ENCODE results near the gene ADAMTS16.

The ADAMTS16 gene

DNA sequence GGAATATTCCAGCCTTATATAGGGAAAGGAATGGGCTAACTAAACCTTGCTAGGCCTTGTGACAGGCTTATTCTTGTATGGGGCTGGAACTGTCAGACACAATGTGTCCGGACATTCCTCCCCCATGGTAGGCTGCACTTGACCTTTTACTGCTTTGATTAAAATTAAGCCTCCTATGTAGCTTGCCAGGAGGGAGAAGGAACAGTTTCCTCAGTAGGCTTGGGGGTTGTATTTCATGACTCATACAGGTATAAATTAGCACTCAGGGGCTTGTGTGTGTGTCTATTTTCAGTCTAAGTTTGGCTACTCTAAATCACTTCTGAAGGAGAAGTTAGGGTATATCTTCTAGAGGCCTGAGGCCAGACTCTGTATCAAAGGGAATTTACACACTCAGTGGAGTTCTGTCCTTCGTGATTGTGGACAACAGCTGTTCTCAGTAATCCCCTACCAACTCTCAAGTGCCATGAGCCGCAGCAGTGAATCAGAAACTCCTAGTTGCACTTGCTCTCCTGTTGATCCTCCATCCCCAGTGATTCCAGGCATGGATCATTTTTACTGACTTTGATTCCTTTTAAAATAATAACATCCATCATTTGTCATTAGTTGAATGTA is 16.4 kb downstream of the ADAMTS16 start:
- no peak overlapping the region for H3K4me3 Mint-ChIP-seq
- H3K27ac Mint-ChIP-seq = no peak overlapping the region
- H3K36me3 Mint-ChIP-seq = no peaks in the 10 kb centered on the region
- DNase-seq (ENCODE audit: low spot score in 2 of 2) = no peak
- no peak for ATAC-seq (ENCODE audit: low read depth)
- peaks cover 6% of the 10 kb centered on the region for H3K4me1 Mint-ChIP-seq
- peaks cover 1% of the 10 kb centered on the region for H3K27me3 Mint-ChIP-seq
- H3K9me3 Mint-ChIP-seq = peaks cover 5% of the 10 kb centered on the region

DNA sequence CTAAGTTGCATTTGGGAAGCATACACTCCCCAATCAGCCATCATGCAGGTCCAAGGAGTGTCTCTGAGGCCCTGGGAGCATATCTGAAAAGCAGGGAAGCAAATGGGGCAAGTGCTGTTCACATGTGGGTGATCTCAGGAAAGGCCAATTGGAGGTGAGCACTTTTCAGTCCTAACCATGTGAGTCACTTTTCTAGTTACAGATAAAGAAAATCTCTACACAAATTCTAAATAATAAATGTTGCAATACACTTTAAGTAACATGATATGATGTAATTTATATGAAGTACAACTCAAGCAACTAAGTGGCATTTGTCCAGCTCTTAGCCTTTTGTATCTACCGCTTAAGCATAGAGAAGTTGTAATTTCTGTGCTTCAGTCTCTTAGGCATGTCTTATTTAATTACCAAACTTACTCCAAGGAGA is 18.4 kb downstream of the ADAMTS16 start:
- Mint-ChIP-seq H3K4me1 (peaks cover 6% of the 10 kb centered on the region), H3K27me3 (no peaks in the 10 kb centered on the region), H3K4me3 (no peak overlapping the region), H3K9me3 (peaks cover 3% of the 10 kb centered on the region), H3K27ac (no peak overlapping the region), H3K36me3 (no peaks in the 10 kb centered on the region)
- no peak for ATAC-seq (ENCODE audit: low read depth)
- DNase-seq (ENCODE audit: low spot score in 2 of 2) = no peak

DNA sequence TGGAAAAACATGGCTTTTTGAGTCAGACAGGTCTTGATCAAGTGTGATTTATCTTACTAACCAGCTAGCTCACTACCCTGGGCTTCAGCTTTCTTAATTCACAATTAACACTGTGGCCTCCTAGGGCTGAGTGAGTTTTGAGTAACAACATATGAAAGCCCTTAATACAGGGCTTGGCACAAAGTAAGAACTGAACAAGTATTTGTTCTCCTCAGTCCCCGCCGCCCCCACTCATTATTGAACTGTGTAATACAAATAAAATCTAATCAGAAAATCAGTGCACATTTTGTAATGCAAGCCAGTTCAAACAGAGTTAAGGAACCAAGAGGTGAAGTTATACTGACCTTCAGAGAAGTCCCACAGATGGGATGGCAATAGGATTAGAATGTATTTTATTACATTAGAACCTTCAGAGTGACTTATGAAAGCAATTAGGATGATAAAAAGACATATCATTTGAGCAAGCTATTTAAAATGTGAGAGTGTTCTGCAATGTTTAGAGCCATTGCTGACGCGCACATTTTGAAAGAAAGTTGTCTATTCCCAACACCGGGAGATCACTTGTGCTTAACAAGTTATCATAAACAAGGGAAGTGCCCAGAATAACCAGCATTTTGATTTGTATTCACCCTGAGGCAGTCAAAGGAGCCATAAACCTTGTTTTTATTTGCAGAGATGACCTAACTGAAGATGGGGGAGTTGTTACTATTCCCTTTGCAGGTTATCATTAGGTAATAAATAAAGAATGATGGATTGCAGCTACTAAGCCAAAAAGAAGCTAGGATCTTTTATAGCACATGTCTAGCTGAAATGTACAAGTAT is 19.4 kb downstream of the ADAMTS16 start:
- ATAC-seq (ENCODE audit: low read depth) = no peak
- H3K36me3 Mint-ChIP-seq = no peaks in the 10 kb centered on the region
- no peak overlapping the region for H3K4me3 Mint-ChIP-seq
- DNase-seq (ENCODE audit: low spot score in 2 of 2) = no peak
- H3K4me1 Mint-ChIP-seq = peaks cover 6% of the 10 kb centered on the region
- no peaks in the 10 kb centered on the region for H3K27me3 Mint-ChIP-seq
- H3K27ac Mint-ChIP-seq = no peak overlapping the region
- peaks cover 3% of the 10 kb centered on the region for H3K9me3 Mint-ChIP-seq

DNA sequence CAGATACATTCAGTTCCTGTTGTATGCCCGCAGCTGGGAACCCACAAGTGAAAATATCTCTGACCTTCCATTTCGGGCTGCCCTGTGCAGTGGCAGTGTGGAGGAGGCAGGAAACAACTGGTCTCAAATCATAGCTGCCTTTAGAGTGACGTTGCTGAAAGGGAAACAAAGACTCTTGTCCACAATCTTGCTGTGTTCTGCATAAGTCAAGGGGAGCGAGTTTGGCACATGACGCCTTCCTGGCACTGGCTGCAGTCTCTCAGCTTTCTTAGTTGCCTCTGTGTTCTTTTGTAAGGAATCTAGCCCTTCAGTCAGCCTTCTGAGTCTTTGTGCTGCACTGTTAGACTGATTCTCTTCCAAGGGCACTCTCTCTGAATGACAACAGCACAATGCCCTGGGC is 24.0 kb downstream of the ADAMTS16 start:
- H3K27ac Mint-ChIP-seq = no peak overlapping the region
- H3K9me3 Mint-ChIP-seq = no peaks in the 10 kb centered on the region
- ATAC-seq (ENCODE audit: low read depth) (no peak), DNase-seq (ENCODE audit: low spot score in 2 of 2) (no peak)
- H3K4me1 Mint-ChIP-seq = no peaks in the 10 kb centered on the region
- H3K36me3 Mint-ChIP-seq = no peaks in the 10 kb centered on the region
- no peaks in the 10 kb centered on the region for H3K27me3 Mint-ChIP-seq
- no peak overlapping the region for H3K4me3 Mint-ChIP-seq

DNA sequence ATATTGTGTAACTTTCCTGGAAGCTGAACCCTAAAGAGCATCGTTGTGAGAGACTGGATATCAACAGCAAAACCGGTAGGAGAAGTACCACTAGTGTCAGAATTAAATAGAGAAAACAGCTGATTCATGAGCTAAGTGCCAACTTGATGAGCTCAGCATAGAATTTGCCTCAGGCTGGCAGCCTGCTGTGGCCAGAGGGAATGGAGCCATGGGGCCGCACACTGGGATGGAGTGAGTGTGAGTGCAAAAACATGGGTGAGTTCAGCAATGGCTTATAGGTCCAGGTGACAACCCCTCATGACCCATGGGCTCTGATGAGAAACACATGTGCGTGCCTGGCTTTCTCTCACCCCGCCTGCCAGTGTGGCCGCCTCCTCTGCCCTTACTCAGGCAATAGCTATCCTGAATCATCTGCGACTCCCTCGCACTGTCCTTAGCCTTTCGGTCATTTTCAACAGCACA is 25.4 kb downstream of the ADAMTS16 start:
- no peak overlapping the region for H3K4me3 Mint-ChIP-seq
- ATAC-seq (ENCODE audit: low read depth) (no peak), DNase-seq (ENCODE audit: low spot score in 2 of 2) (no peak)
- H3K36me3 Mint-ChIP-seq = no peaks in the 10 kb centered on the region
- no peaks in the 10 kb centered on the region for H3K27me3 Mint-ChIP-seq
- H3K27ac Mint-ChIP-seq = no peak overlapping the region
- H3K9me3 Mint-ChIP-seq = no peaks in the 10 kb centered on the region
- no peaks in the 10 kb centered on the region for H3K4me1 Mint-ChIP-seq

DNA sequence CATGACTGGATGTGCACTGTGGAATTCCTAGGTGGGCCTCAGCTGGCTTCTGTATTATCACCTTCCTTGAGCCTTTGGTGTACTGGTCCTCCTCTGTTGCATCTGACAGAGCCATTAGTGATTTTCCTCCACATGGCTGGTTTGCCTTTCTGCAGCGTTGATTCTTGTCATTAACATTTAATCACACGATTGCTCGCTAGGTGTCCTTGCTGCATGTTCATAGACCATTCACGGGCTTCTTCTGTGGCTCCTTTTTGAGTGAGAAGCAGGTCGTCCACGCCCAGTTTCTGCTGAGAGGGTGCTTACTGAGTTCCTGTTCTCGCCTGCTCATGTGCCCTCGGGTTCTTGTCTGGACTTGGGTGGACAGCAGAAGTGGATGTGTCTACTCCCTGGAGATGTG is 29.3 kb downstream of the ADAMTS16 start:
- no peak for ATAC-seq (ENCODE audit: low read depth)

DNA sequence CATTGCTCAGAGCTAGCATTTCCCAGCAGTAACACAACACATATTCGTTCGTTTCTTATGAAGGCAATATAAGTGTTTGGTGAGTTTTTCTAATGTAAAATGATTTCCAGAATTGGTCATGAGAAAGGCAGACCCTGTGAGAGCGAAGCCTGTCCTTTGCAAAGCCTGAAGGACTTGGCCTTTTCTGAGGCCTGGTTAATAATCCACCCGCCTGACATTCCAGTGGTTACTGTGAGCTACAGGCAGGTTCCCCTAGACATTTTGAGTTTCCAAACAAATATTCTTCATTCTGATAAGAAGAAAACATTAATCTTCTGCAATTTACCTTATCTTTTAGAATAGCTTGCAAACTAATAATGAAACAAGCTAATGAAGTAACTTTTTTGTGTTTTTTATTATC is 38.0 kb downstream of the ADAMTS16 start:
- H3K27ac Mint-ChIP-seq = no peak overlapping the region
- no peaks in the 10 kb centered on the region for H3K36me3 Mint-ChIP-seq
- H3K4me1 Mint-ChIP-seq = no peaks in the 10 kb centered on the region
- DNase-seq (ENCODE audit: low spot score in 2 of 2) (no peak), ATAC-seq (ENCODE audit: low read depth) (no peak)
- H3K9me3 Mint-ChIP-seq = no peaks in the 10 kb centered on the region
- H3K4me3 Mint-ChIP-seq = no peak overlapping the region
- H3K27me3 Mint-ChIP-seq = peaks cover 11% of the 10 kb centered on the region

More for the DNA sequence above, 29.3 kb downstream of the ADAMTS16 start:
- no peaks in the 10 kb centered on the region for H3K36me3 Mint-ChIP-seq
- no peaks in the 10 kb centered on the region for H3K27me3 Mint-ChIP-seq
- H3K9me3 Mint-ChIP-seq = peaks cover 1% of the 10 kb centered on the region
- H3K4me3 Mint-ChIP-seq = no peak overlapping the region
- no peak for DNase-seq (ENCODE audit: low spot score in 2 of 2)
- no peak overlapping the region for H3K27ac Mint-ChIP-seq
- H3K4me1 Mint-ChIP-seq = no peaks in the 10 kb centered on the region

DNA sequence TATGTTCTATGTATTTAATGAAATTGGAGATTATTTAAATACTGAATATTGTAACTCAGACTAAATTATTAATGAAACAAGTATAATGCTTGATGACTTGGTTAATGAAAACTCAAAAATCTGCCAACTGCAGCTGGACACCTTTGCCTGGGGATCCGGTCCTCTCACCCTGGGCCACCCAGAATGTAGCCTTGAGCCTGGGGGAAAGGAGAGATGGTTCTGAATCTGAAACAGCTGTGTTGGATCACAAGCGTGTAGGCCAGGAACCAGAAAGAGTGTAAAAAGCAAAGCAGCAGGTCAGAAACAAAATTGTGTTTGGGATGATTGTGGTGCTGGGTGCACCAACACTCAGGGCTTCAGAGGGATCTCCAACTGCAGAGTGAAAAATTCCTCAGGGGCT is 38.5 kb downstream of the ADAMTS16 start:
- Mint-ChIP-seq H3K27me3 (peaks cover 14% of the 10 kb centered on the region), H3K4me3 (no peak overlapping the region), H3K4me1 (no peaks in the 10 kb centered on the region), H3K9me3 (no peaks in the 10 kb centered on the region), H3K36me3 (no peaks in the 10 kb centered on the region), H3K27ac (no peak overlapping the region)
- DNase-seq (ENCODE audit: low spot score in 2 of 2) (no peak), ATAC-seq (ENCODE audit: low read depth) (no peak)

DNA sequence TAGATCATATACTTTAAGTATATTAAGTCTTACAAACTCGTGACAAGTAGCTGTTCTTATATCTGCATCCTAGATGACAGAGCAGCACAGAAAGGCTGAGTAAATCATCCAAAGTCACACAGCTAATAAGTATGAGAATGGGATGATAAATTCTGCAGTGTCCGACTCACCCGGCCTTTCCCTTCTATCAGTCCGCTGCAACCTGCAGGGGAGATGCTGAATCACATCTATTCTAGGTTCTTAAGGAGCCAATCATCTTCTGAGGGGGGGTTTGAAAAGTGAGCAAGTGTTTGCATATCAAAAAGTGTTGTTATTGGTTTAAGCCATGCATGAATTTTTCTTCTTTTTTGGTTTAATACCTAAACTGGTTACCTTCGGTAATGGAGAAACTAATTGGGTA is 38.9 kb downstream of the ADAMTS16 start:
- Mint-ChIP-seq H3K27me3 (peaks cover 15% of the 10 kb centered on the region), H3K4me1 (no peaks in the 10 kb centered on the region), H3K4me3 (no peak overlapping the region), H3K36me3 (no peaks in the 10 kb centered on the region), H3K9me3 (no peaks in the 10 kb centered on the region), H3K27ac (no peak overlapping the region)
- DNase-seq (ENCODE audit: low spot score in 2 of 2) (no peak), ATAC-seq (ENCODE audit: low read depth) (no peak)

DNA sequence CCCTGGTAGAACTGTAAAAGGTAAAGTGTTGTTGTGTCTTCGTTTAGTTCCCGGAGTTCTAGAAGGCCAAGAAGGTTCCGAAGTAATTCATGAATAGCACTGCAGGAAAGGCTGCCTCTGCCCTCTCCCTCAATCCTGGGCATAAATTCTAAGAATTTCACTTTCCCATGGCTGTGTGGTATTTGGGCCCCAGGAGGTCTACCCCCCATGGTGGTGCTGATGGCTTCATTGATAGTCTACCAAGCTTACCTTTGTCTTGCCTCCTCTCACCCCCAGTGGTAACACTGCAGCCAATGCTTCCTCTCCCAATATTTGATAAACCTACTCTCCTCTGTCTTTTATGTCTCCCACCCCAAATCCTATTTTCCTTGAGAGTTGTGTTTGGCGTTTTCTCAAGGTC is 39.5 kb downstream of the ADAMTS16 start:
- peaks cover 15% of the 10 kb centered on the region for H3K27me3 Mint-ChIP-seq
- ATAC-seq (ENCODE audit: low read depth) (no peak), DNase-seq (ENCODE audit: low spot score in 2 of 2) (no peak)
- no peaks in the 10 kb centered on the region for H3K4me1 Mint-ChIP-seq
- no peaks in the 10 kb centered on the region for H3K36me3 Mint-ChIP-seq
- no peak overlapping the region for H3K4me3 Mint-ChIP-seq
- H3K9me3 Mint-ChIP-seq = no peaks in the 10 kb centered on the region
- no peak overlapping the region for H3K27ac Mint-ChIP-seq

DNA sequence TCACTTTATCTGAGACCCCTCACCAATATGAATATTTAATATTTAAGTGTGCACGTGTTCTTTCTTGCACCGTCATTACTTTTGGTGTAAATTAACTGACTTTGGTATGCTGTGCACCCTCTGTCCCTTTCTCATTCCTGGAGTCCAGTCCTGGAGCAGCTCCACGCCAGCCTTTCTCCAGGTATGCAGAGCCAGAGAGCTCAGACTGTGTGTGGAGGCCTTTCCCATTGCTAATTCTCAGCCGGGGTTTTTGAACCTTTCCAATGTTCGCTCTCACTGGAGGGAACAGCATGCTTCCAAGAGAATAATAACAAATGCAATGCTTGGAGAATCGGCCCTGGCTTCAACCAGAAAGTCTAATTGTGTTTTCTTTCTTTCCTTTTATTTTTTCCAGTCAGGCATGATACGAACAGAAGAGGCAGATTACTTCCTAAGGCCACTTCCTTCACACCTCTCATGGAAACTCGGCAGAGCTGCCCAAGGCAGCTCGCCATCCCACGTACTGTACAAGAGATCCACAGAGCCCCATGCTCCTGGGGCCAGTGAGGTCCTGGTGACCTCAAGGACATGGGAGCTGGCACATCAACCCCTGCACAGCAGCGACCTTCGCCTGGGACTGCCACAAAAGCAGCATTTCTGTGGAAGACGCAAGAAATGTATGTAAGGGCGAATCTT is 41.7 kb downstream of the ADAMTS16 start:
- Mint-ChIP-seq H3K36me3 (no peaks in the 10 kb centered on the region), H3K4me1 (no peaks in the 10 kb centered on the region), H3K27ac (no peak overlapping the region), H3K27me3 (peaks cover 15% of the 10 kb centered on the region), H3K9me3 (no peaks in the 10 kb centered on the region), H3K4me3 (no peak overlapping the region)
- ATAC-seq (ENCODE audit: low read depth) = no peak
- no peak for DNase-seq (ENCODE audit: low spot score in 2 of 2)

DNA sequence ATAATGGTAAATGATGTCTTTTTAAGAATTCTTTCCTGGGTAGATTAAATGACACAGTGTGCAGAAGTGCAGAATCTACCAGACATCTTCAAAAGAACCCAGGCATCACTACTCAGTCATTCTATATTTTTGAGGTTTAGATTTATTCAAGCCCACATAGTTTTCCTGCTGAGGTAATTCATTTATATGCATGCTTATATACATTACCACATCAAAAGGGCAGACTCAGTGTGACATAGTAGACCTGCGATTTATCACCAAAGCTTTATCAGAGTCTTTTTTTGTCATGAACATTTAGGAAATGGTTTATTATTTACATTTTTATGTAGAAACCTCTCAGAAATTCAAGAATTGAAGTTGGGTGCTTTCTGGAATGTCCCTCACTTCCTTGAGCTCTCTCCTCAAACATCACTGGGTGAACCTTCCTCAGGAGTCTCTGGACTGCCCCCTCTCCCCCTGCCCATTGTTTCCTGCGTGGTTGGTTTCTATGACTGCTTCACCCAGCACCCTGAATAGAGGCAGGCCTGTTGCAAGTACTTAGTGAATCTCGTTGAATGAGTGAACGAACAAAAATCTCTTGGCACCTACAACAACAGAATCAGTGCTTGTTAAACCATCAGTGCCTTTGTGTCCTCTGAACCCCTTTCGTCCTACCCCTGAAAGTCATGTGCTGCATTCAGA is 42.5 kb downstream of the ADAMTS16 start:
- Mint-ChIP-seq H3K9me3 (no peaks in the 10 kb centered on the region), H3K27me3 (peaks cover 13% of the 10 kb centered on the region), H3K4me1 (no peaks in the 10 kb centered on the region), H3K27ac (no peak overlapping the region), H3K36me3 (no peaks in the 10 kb centered on the region), H3K4me3 (no peak overlapping the region)
- ATAC-seq (ENCODE audit: low read depth) = no peak
- no peak for DNase-seq (ENCODE audit: low spot score in 2 of 2)

DNA sequence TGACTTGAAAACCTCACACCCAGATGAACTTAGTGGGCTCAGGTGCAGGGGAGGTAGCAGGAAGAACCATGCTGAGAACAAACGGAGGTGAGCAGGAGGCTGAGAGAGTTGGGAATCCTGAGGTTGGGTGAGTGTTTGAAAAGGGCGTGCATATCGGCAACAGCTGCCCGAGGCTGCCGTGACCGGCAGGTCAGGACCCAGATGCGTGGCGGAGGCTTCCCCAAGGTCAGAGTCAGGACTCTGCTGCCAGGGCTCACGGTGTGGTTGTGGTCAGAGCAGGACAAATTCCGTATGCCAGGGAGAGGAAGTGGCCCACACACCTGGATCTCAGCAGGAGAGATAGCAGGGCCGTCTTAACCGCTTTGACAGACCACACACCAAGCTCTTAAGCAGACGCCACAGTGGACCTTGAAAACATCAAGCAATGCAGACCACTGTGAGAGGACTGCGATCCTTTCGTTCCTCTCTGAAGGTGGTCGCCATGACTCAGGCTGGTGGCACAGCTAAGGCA is 43.1 kb downstream of the ADAMTS16 start:
- no peak for DNase-seq (ENCODE audit: low spot score in 2 of 2)
- Mint-ChIP-seq H3K27ac (no peak overlapping the region), H3K27me3 (peaks cover 13% of the 10 kb centered on the region), H3K36me3 (no peaks in the 10 kb centered on the region), H3K4me3 (no peak overlapping the region), H3K4me1 (no peaks in the 10 kb centered on the region), H3K9me3 (no peaks in the 10 kb centered on the region)
- no peak for ATAC-seq (ENCODE audit: low read depth)

DNA sequence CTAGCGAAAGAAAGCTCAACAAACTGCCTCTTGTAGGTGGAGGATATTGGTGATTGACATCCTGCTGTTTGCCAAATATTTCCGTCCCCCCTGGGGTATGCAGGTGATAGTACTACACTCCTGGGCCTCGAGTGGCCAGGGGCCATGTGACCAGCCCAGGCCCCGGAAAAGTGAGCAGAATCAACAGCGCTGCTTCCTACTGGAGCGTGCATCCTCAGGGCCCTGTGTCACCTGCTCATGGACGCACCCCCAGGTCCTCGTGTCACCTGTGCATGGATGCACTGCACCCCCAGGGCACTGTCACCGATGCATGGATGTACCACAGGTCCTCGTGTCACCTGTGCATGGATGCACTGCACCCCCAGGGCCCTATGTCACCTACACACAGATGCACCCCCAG is 43.8 kb downstream of the ADAMTS16 start:
- Mint-ChIP-seq H3K4me3 (no peak overlapping the region), H3K9me3 (no peaks in the 10 kb centered on the region), H3K27me3 (peaks cover 13% of the 10 kb centered on the region), H3K4me1 (no peaks in the 10 kb centered on the region), H3K27ac (no peak overlapping the region), H3K36me3 (no peaks in the 10 kb centered on the region)
- no peak for DNase-seq (ENCODE audit: low spot score in 2 of 2)
- no peak for ATAC-seq (ENCODE audit: low read depth)

Data from memory B cell (primary cell).